Cerebellar nuclear complex (tissue), 1 donor: ENCODE data around the gene ERCC5.

Experiments used
- DNase-seq, 2 experiments: peaks; one replicate each; lab custom pipeline; 2025; lab: John Stamatoyannopoulos, UW

Gene ERCC5

GRCh38 chr13:102881819-102882686 is 36.2 kb downstream of the ERCC5 start:
- peak in 1 of 2 experiments; percentile 75 for DNase-seq

- no peak for DNase-seq
Measured at GRCh38 chr13:102892503-102892902, 46.7 kb downstream of the ERCC5 start.

GRCh38 chr13:102897371-102898138 is 51.7 kb downstream of the ERCC5 start:
- no peak for DNase-seq

GRCh38 chr13:102900193-102900608 is 54.4 kb downstream of the ERCC5 start:
- no peak for DNase-seq

GRCh38 chr13:102901056-102901455 is 55.2 kb downstream of the ERCC5 start:
- DNase-seq, result no peak

- no peak for DNase-seq
Measured at GRCh38 chr13:102901615-102902305, 55.9 kb downstream of the ERCC5 start.

- no peak for DNase-seq
Measured at GRCh38 chr13:102902789-102903347, 57.0 kb downstream of the ERCC5 start.

GRCh38 chr13:102903659-102904407 is 58.0 kb downstream of the ERCC5 start:
- peak in 1 of 2 experiments; percentile 38 for DNase-seq

GRCh38 chr13:102904408-102904862 is 58.6 kb downstream of the ERCC5 start:
- DNase-seq, result no peak

GRCh38 chr13:102905905-102906771 is 60.3 kb downstream of the ERCC5 start:
- no peak for DNase-seq

GRCh38 chr13:102907016-102907756 is 61.4 kb downstream of the ERCC5 start:
- no peak for DNase-seq

- DNase-seq, result no peak
Measured at GRCh38 chr13:102907886-102908515, 62.2 kb downstream of the ERCC5 start.

GRCh38 chr13:102909971-102910370 is 64.1 kb downstream of the ERCC5 start:
- DNase-seq, result no peak

GRCh38 chr13:102911336-102911735 is 65.5 kb downstream of the ERCC5 start:
- no peak for DNase-seq

GRCh38 chr13:102912599-102912998 is 66.8 kb downstream of the ERCC5 start:
- DNase-seq, result no peak

GRCh38 chr13:102913914-102914313 is 68.1 kb downstream of the ERCC5 start:
- DNase-seq, result peak in 1 of 2 experiments; percentile 69

GRCh38 chr13:102914339-102914930 is 68.6 kb downstream of the ERCC5 start:
- no peak for DNase-seq

- no peak for DNase-seq
Measured at GRCh38 chr13:102915393-102915930, 69.6 kb downstream of the ERCC5 start.
